Kidney (tissue), 14 donors: Measurements from ENCODE around the gene IGSF8. TPM values are rescaled to one million over a fixed set of nuclear protein-coding genes. Genes with fewer than 3 reads are reported as not detected.
A peak's percentile ranks its signal among the peaks of the same experiment; 100 is the strongest.

Source experiments
- DNase-seq, 5 donors: peaks; one replicate each; pipeline ENCODE4 v3.0.0-alpha.2; 2013 to 2020
- FAIRE-seq: peaks from 2 replicates; lab custom pipeline; 2012; peaks lifted over from hg19 to GRCh38; lab: Jason Lieb, UNC
- H3K27ac ChIP-seq, 2 donors: one replicate each; pipeline ENCODE4 v1.7.0; 2013; ENCODE audit warnings: low read depth in 2 of 2, low read length in 2 of 2, inconsistent platforms in 1 of 2
- H3K27me3 ChIP-seq: one replicate; pipeline ENCODE4 v1.7.1; 2013; ENCODE audit warnings: low read length, inconsistent platforms; ENCODE audit not compliant: control insufficient read depth, insufficient read depth
- H3K36me3 ChIP-seq, 3 donors: one replicate each; pipeline versions ENCODE4 v1.7.0 to v1.7.1; 2013; ENCODE audit warnings: low read length in 3 of 3, control low read depth in 1 of 3, inconsistent platforms in 1 of 3; ENCODE audit not compliant: insufficient read depth in 3 of 3, control insufficient read depth in 2 of 3
- H3K4me1 ChIP-seq, 3 donors: one replicate each; pipeline versions ENCODE4 v1.7.0 to v1.7.1; 2013; ENCODE audit warnings: low read length in 3 of 3, inconsistent platforms in 1 of 3, low read depth in 1 of 3; ENCODE audit not compliant: control insufficient read depth in 2 of 3, insufficient read depth in 2 of 3
- H3K4me3 ChIP-seq, 3 donors: one replicate each; pipeline versions ENCODE4 v1.7.0 to v1.8.1; 2013; ENCODE audit warnings: low read length in 3 of 3, control low read depth in 1 of 3, inconsistent platforms in 1 of 3
- H3K9ac ChIP-seq, 3 donors: one replicate each; pipeline versions ENCODE4 v1.7.0 to v1.7.1; 2013; ENCODE audit warnings: low read length in 3 of 3, control low read depth in 1 of 3, inconsistent platforms in 1 of 3
- H3K9me3 ChIP-seq, 3 donors: one replicate each; pipeline versions ENCODE4 v1.7.0 to v1.7.1; 2013; ENCODE audit warnings: low read length in 3 of 3, control low read depth in 1 of 3, inconsistent platforms in 1 of 3; ENCODE audit not compliant: control insufficient read depth in 2 of 3, insufficient read depth in 1 of 3
- CTCF ChIP-seq: IDR thresholded peaks from 3 replicates; pipeline ENCODE4 v1.5.1; 2012; ENCODE audit warnings: mild to moderate bottlenecking, moderate library complexity, borderline replicate concordance; ENCODE audit not compliant: insufficient read depth; ENCODE audit errors: extremely low read depth
- intact Hi-C: fragments of 100-400 bp; cut with DNase I; formaldehyde crosslinking; loops from one replicate; pipeline ENCODE4 v1.11.1; 2022
- polyA plus RNA-seq: library from polyadenylated mRNA; stranded (reverse); fragments of 350-450 nt; fragmentation: Illumina TruSeq; extraction: RNeasy Lipid Tissue Mini Kit (QIAGEN cat#74804); gene quantifications from one replicate; pipeline ENCODE4 v1.2.3, GENCODE V29; 2014; ENCODE audit warnings: low read depth, low replicate concordance; ENCODE audit not compliant: insufficient read depth
- total RNA-seq: library from RNA; stranded (reverse); fragmentation: NEBNext Ultra II Directional; extraction: Animal tissue kit (Norgen Biotek cat#: 25700); gene quantifications from one replicate; pipeline ENCODE4 v1.2.1, GENCODE V29; 2021
- donor health status: control.
- donor health status: control.
- donor health status: control.
- donor health status: control.
- donor health status: control.
- donor health status: DM: yes; HTN: yes; CAD: no.
- donor health status: Normal renal cell carcinoma (clear cell type).

IGSF8 gene
- total and polyA plus RNA-seq, 2 donors from 2014 or later, result 40.9 to 47.0 TPM

GRCh38 chr1:160096274-160097116, 1.9 kb downstream of the IGSF8 start:
- H3K4me1 ChIP-seq, result peaks cover 0 to 29% (median 19%) of the 10 kb centered on the region in 3 donors
- no peak for TF ChIP-seq CTCF
- no peaks in the 10 kb centered on the region for H3K27me3 ChIP-seq
- DNase-seq (peak in 2 of 5 donors; percentile 36 to 58), FAIRE-seq (no peak)
- peak overlapping the region in 2 of 3 donors; percentile 19 to 20 for H3K9ac ChIP-seq
- no peak overlapping the region for H3K27ac ChIP-seq
- peaks cover 0 to 10% (median 3%) of the 10 kb centered on the region in 3 donors for H3K36me3 ChIP-seq
- H3K4me3 ChIP-seq, result peak overlapping the region in 2 of 3 donors; percentile 18 to 84
- intact Hi-C loops, result no loop called here
- no peaks in the 10 kb centered on the region for H3K9me3 ChIP-seq

- H3K4me3 ChIP-seq, result no peak overlapping the region
- H3K27me3 ChIP-seq, result no peaks in the 10 kb centered on the region
- no peak overlapping the region for H3K9ac ChIP-seq
- peaks cover 0 to 24% (median 15%) of the 10 kb centered on the region in 3 donors for H3K4me1 ChIP-seq
- no peak overlapping the region for H3K27ac ChIP-seq
- H3K9me3 ChIP-seq, result no peaks in the 10 kb centered on the region
- FAIRE-seq (no peak), DNase-seq (peak in 2 of 5 donors; percentile 22 to 45)
- intact Hi-C loops, result no loop called here
- peaks cover 0 to 10% (median 3%) of the 10 kb centered on the region in 3 donors for H3K36me3 ChIP-seq
- no peak for TF ChIP-seq CTCF
Observed at GRCh38 chr1:160095382-160096105, 2.9 kb downstream of the IGSF8 start.

- H3K9me3 ChIP-seq, result no peaks in the 10 kb centered on the region
- no peak overlapping the region for H3K4me3 ChIP-seq
- peak in 2 of 5 donors; percentile 43 to 62 for DNase-seq
- FAIRE-seq, result no peak
- peaks cover 0 to 10% (median 3%) of the 10 kb centered on the region in 3 donors for H3K36me3 ChIP-seq
- no peak overlapping the region for H3K9ac ChIP-seq
- TF ChIP-seq CTCF, result no peak
- peaks cover 0 to 24% (median 15%) of the 10 kb centered on the region in 3 donors for H3K4me1 ChIP-seq
- no peaks in the 10 kb centered on the region for H3K27me3 ChIP-seq
- no peak overlapping the region for H3K27ac ChIP-seq
- intact Hi-C loops, result no loop called here
Observed at GRCh38 chr1:160094806-160095205, 3.6 kb downstream of the IGSF8 start.
